NCI-H1105 treated with DMSO at 0.1 percent for 48 hours (cell line): Measurements from ENCODE around the gene PLCH2.

ENCODE experiments used
- DNase-seq: peaks from one replicate; lab custom pipeline; 2025; lab: John Stamatoyannopoulos, UW

The PLCH2 gene

GRCh38 chr1:2462819-2463218 lies 13.3 kb upstream of the PLCH2 start:
- DNase-seq = no peak

- DNase-seq = no peak
Measured at GRCh38 chr1:2463396-2463795, 12.7 kb upstream of the PLCH2 start.

GRCh38 chr1:2465371-2466269 lies 10.5 kb upstream of the PLCH2 start:
- peak; percentile 7 for DNase-seq

- DNase-seq = no peak
Measured at GRCh38 chr1:2466270-2466665, 9.8 kb upstream of the PLCH2 start.

- no peak for DNase-seq
Measured at GRCh38 chr1:2466958-2467554, 9.0 kb upstream of the PLCH2 start.

- no peak for DNase-seq
Measured at GRCh38 chr1:2468041-2468472, 8.0 kb upstream of the PLCH2 start.

- DNase-seq = no peak
Measured at GRCh38 chr1:2468540-2468939, 7.5 kb upstream of the PLCH2 start.

- DNase-seq = no peak
Measured at GRCh38 chr1:2469103-2469940, 6.8 kb upstream of the PLCH2 start.

- no peak for DNase-seq
Measured at GRCh38 chr1:2470290-2471158, 5.6 kb upstream of the PLCH2 start.

GRCh38 chr1:2471159-2471471 lies 5.0 kb upstream of the PLCH2 start:
- no peak for DNase-seq

GRCh38 chr1:2471587-2472001 lies 4.5 kb upstream of the PLCH2 start:
- DNase-seq = no peak

GRCh38 chr1:2472109-2472508 lies 4.0 kb upstream of the PLCH2 start:
- DNase-seq = no peak

- no peak for DNase-seq
Measured at GRCh38 chr1:2472561-2473177, 3.4 kb upstream of the PLCH2 start.

- no peak for DNase-seq
Measured at GRCh38 chr1:2473198-2473597, 2.9 kb upstream of the PLCH2 start.

- DNase-seq = no peak
Measured at GRCh38 chr1:2474104-2474844, 1.8 kb upstream of the PLCH2 start.

- no peak for DNase-seq
Measured at GRCh38 chr1:2474933-2475371, 1.1 kb upstream of the PLCH2 start.

GRCh38 chr1:2475571-2475970 lies 518 bp upstream of the PLCH2 start:
- DNase-seq = no peak

- no peak for DNase-seq
Measured at GRCh38 chr1:2477309-2477708, 1.2 kb downstream of the PLCH2 start.

GRCh38 chr1:2477791-2478499 lies 1.9 kb downstream of the PLCH2 start:
- DNase-seq = no peak

GRCh38 chr1:2479186-2479585 lies 3.1 kb downstream of the PLCH2 start:
- DNase-seq = no peak
